Measurements from ENCODE around the gene E2F4. TPM values are rescaled to one million over a fixed set of nuclear protein-coding genes. Genes with fewer than 3 reads are reported as not detected.

Gene E2F4
- total RNA-seq, 1 experiment from 2014 or later = 86.2 TPM

DNA sequence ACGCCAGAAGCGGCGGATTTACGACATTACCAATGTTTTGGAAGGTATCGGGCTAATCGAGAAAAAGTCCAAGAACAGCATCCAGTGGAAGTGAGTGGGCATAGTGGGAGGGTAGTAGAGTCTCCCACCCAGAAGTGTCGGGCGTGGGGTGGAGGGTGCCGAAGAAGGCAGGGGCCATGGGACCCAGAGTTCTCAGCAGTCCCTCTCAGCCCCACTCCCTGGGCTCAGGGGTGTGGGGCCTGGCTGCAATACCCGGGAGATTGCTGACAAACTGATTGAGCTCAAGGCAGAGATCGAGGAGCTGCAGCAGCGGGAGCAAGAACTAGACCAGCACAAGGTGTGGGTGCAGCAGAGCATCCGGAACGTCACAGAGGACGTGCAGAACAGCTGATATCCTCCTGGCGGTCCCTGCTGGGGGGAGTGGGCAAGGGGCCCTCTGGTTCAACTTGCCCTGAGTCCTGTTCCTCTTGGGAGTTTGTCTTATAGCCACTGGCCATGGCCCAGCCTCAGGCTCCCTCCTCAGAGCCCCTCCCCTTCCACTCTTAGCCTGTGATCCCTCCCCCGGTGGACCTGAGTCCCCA is 916 bp downstream of the E2F4 start:
- H3K9ac ChIP-seq (ENCODE audit: low read length) = peak overlapping the region; percentile 99
- peaks cover 30% of the 10 kb centered on the region for H3K79me2 ChIP-seq (ENCODE audit: low read length)
- no peaks in the 10 kb centered on the region; the same call in none of the 2 replicates for H4K20me1 ChIP-seq (ENCODE audit: low read length)
- TF ChIP-seq, protein P1, sequence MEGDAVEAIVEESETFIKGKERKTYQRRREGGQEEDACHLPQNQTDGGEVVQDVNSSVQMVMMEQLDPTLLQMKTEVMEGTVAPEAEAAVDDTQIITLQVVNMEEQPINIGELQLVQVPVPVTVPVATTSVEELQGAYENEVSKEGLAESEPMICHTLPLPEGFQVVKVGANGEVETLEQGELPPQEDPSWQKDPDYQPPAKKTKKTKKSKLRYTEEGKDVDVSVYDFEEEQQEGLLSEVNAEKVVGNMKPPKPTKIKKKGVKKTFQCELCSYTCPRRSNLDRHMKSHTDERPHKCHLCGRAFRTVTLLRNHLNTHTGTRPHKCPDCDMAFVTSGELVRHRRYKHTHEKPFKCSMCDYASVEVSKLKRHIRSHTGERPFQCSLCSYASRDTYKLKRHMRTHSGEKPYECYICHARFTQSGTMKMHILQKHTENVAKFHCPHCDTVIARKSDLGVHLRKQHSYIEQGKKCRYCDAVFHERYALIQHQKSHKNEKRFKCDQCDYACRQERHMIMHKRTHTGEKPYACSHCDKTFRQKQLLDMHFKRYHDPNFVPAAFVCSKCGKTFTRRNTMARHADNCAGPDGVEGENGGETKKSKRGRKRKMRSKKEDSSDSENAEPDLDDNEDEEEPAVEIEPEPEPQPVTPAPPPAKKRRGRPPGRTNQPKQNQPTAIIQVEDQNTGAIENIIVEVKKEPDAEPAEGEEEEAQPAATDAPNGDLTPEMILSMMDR (conservative IDR thresholded peaks at IDR 0.05; ENCODE audit: low read depth, low read length) = no peak
- TF ChIP-seq EZH2phosphoT487 (IDR thresholded peaks at IDR 0.05; ENCODE audit: borderline replicate concordance, low read length) = no peak
- H3K36me3 ChIP-seq (ENCODE audit: low read depth, low read length) = peaks cover 18% of the 10 kb centered on the region; the same call in 1 of the 2 replicates
- BruUV-seq (replicated peaks) = no TSS peak
- H3K9me2 ChIP-seq (replicated peaks; ENCODE audit: low read length) = no peaks in the 10 kb centered on the region
- H3K9me3 ChIP-seq (ENCODE audit: low read length) = no peaks in the 10 kb centered on the region
- peak overlapping the region; percentile 32; the same call in 1 of the 2 replicates for H3K27ac ChIP-seq (ENCODE audit: low read length)
- peak overlapping the region; percentile 98 for H3K4me3 ChIP-seq (ENCODE audit: low read length)
- no peak overlapping the region for H2AFZ ChIP-seq (ENCODE audit: low read length)
- no peaks in the 10 kb centered on the region for H3K27me3 ChIP-seq (ENCODE audit: low read length)
- H3F3A ChIP-seq (ENCODE audit: low read length, unreplicated experiment) = no peaks in the 10 kb centered on the region
- H3K4me2 ChIP-seq (ENCODE audit: low read length) = peak overlapping the region; percentile 94
- intact Hi-C loops (cut with micrococcal nuclease) = loop anchor here (10.0 kb wide), 1 partner anchor 52 kb away; the partner anchor contains the start of genes FHOD1 and SLC9A5
- peaks cover 14% of the 10 kb centered on the region for H3K4me1 ChIP-seq (ENCODE audit: insufficient read depth, low read length)
- DNase-seq (no peak), ATAC-seq (no peak)
- ChIA-PET CTCF (no interaction called here), POLR2A (ENCODE audit: unreplicated experiment) (no interaction called here)

DNA sequence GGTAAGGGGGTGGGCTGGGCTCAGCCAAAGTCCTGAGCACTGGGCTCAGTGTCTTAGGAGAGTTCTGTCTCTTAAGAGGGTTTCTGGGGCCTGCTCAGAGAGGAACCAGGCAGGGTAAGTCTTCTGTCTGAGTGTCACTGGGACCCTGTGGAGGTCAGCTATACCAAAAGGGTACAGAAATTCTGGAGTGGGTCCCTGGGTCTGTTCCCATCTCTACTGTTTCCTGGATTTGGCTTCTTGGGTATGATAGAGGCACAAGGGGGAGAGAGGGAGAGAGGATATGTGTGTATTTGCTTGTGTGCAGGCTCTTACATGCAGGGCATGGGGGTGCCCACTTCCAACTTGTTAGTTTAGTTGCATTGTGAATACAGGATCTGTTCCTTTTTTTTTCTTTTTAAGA is 1.6 kb downstream of the E2F4 start:
- Histone ChIP-seq H4K20me1 (ENCODE audit: low read length) (no peaks in the 10 kb centered on the region; the same call in none of the 2 replicates), H3K4me1 (ENCODE audit: insufficient read depth, low read length) (peaks cover 14% of the 10 kb centered on the region), H3K9me2 (replicated peaks; ENCODE audit: low read length) (no peaks in the 10 kb centered on the region), H2AFZ (ENCODE audit: low read length) (no peak overlapping the region), H3K4me2 (ENCODE audit: low read length) (peak overlapping the region; percentile 94), H3K9ac (ENCODE audit: low read length) (peak overlapping the region; percentile 99; the same call in 1 of the 2 replicates), H3K36me3 (ENCODE audit: low read depth, low read length) (peaks cover 18% of the 10 kb centered on the region; the same call in 1 of the 2 replicates), H3K79me2 (ENCODE audit: low read length) (peaks cover 30% of the 10 kb centered on the region), H3K27me3 (ENCODE audit: low read length) (no peaks in the 10 kb centered on the region), H3F3A (ENCODE audit: low read length, unreplicated experiment) (no peaks in the 10 kb centered on the region), H3K4me3 (ENCODE audit: low read length) (peak overlapping the region; percentile 98), H3K27ac (ENCODE audit: low read length) (no peak overlapping the region), H3K9me3 (ENCODE audit: low read length) (no peaks in the 10 kb centered on the region)
- DNase-seq (no peak), ATAC-seq (no peak)
- no TSS peak for BruUV-seq (replicated peaks)
- CTCF ChIA-PET = no interaction called here
- intact Hi-C loops (cut with micrococcal nuclease) = loop anchor here (10.0 kb wide), 1 partner anchor 51 kb away; the partner anchor contains the start of genes FHOD1 and SLC9A5
- POLR2A ChIA-PET (ENCODE audit: unreplicated experiment) = no interaction called here
- TF ChIP-seq EZH2phosphoT487 (IDR thresholded peaks at IDR 0.05; ENCODE audit: borderline replicate concordance, low read length) (no peak), EZH2 (IDR thresholded peaks at IDR 0.05; ENCODE audit: low read length, unreplicated experiment) (no peak)
- TF ChIP-seq, protein P1 (conservative IDR thresholded peaks at IDR 0.05; ENCODE audit: low read depth, low read length) = no peak

GRCh38 chr16:67194260-67194659 is 2.3 kb downstream of the E2F4 start:
- intact Hi-C loops (cut with micrococcal nuclease) = loop anchor here (10.0 kb wide), 1 partner anchor 51 kb away; the partner anchor contains the start of genes FHOD1 and SLC9A5
- H3K36me3 ChIP-seq (ENCODE audit: low read depth, low read length) = peaks cover 18% of the 10 kb centered on the region; the same call in 1 of the 2 replicates
- no peak for DNase-seq
- H3K9me2 ChIP-seq (replicated peaks; ENCODE audit: low read length) = no peaks in the 10 kb centered on the region
- CTCF ChIA-PET = no interaction called here
- no peaks in the 10 kb centered on the region for H3K27me3 ChIP-seq (ENCODE audit: low read length)
- no peak overlapping the region for H2AFZ ChIP-seq (ENCODE audit: low read length)
- no TSS peak for BruUV-seq (replicated peaks)
- no peak overlapping the region for H3K9ac ChIP-seq (ENCODE audit: low read length)
- no peak overlapping the region; the same call in 1 of the 2 replicates for H3K4me2 ChIP-seq (ENCODE audit: low read length)
- no peak overlapping the region for H3K27ac ChIP-seq (ENCODE audit: low read length)
- H3K4me3 ChIP-seq (ENCODE audit: low read length) = no peak overlapping the region
- POLR2A ChIA-PET (ENCODE audit: unreplicated experiment) = no interaction called here
- H3F3A ChIP-seq (ENCODE audit: low read length, unreplicated experiment) = no peaks in the 10 kb centered on the region
- no peak for TF ChIP-seq EZH2phosphoT487 (IDR thresholded peaks at IDR 0.05; ENCODE audit: borderline replicate concordance, low read length)
- no peak for TF ChIP-seq EZH2 (IDR thresholded peaks at IDR 0.05; ENCODE audit: low read length, unreplicated experiment)
- TF ChIP-seq, protein P1 (conservative IDR thresholded peaks at IDR 0.05; ENCODE audit: low read depth, low read length) = no peak
- peaks cover 30% of the 10 kb centered on the region for H3K79me2 ChIP-seq (ENCODE audit: low read length)
- peaks cover 14% of the 10 kb centered on the region for H3K4me1 ChIP-seq (ENCODE audit: insufficient read depth, low read length)
- H4K20me1 ChIP-seq (ENCODE audit: low read length) = no peaks in the 10 kb centered on the region; the same call in none of the 2 replicates
- ATAC-seq = no peak
- no peaks in the 10 kb centered on the region for H3K9me3 ChIP-seq (ENCODE audit: low read length)
